HG03575 (cell line): Measurements from ENCODE around the gene KLF12.

Source experiments
- ATAC-seq: cut with Tn5 transposase; IDR thresholded peaks from one replicate; pipeline ENCODE4 v1.9.1; 2021; ENCODE audit not compliant: unreplicated experiment, insufficient number of reproducible peaks, low FRiP score; ENCODE audit errors: extremely low read depth

Gene KLF12

DNA sequence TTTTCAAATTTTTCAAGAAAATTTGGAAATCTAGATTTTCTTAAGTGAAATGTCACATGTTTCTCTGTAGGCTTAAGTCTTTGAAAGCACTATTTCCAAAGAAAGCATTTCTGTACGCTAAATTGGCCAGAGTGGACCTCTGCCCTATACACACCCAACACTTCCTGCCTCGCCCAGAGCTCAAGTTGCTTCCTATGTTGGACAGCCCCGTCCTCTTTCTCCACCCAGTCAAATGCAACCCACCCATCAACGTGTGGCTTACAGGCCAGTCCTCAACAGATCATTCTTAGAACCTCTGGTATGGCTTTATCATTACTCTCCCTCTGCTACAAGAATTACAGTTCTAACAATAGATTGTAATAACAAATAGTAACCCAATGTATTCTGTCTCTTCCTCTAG lies 24.2 kb downstream of the KLF12 start:
- no peak for ATAC-seq

DNA sequence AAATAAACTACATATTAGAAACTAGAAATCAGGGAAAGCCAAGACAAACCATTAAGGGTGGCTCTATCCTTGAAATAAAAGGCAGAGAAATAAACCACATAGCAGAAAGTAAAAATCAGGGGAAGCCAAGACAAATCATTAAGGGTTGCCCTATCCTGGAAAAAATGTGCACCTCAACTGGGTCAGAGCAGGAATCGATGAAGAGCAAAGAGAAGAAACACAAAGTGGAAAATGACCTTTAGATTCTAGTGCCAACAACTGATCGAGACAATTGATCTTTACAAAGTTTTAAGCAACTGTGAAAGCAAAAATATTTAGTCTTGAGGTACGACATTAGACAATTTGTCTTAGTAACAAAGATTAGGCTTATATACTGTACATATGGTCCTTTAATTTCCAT lies 26.6 kb downstream of the KLF12 start:
- ATAC-seq: no peak

DNA sequence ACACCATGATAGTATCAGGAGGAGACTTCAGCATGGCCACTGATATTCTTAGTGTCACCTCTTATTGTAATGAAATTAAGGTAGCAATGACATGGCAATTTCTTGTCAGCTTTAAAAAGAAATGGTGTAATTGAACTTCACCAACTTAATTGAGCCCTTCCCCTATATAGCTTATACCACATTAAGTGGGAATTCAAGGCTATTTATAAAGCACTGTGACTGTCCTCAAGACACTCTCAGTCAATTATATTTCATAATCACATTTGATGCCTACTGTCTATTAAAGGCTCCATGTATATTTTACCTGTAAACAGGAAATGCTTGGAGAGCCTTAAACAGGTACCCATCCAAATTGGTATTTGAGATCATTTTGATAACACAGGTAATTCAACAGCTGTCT lies 28.3 kb downstream of the KLF12 start:
- ATAC-seq: no peak

DNA sequence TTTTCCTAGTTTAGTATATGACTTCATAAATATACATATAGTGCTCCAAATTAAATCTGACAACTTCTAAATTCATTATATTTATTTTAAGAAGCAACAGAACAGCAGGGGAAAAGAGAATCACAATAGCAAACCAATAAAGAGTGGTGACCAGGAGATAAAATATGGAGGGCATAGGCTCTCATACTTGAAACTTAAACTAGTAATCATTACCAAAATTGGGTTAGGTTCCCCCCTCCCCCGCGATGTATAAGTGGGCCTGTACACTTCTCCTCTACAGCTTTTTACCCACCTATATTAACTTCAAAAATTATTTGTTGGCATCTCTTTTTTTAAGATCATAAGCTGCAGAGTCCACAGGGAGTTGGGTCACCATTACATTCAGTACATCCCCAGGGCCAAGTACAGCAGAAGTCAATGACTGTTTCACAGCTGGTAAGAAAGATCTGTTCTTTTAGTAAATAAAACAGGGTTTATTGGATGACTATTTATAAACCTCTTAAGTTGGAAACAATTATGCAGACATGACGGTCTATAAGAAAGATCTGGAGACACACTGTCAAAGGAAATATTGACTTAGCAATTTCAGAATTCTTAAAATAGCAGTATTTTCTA lies 29.4 kb downstream of the KLF12 start:
- ATAC-seq: no peak

DNA sequence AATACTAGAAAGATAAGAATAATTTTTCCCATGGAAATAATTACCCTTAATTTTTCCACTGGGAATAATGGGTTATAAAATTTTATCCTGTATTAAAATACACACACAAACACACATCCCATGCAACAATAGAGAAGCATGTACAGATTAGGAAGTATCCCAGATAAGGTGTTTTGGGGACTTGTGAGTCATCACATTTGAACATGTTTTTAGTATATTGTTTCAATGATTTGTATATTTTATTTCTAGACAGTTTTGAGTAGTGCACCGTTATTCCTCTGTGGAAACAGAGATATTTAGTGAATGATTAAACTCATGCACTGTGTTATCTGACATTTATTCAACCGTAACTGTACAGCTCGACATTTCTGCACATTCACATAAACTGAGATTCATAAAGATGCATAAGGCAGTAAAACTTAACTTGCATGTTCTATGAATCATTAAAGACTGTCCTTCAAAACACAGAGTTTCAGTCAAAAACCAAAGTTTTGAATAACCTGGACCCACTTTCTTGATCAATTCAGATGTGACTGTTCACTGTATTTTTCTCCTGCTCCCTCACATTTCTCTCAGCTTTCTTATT lies 30.1 kb downstream of the KLF12 start:
- ATAC-seq: no peak

DNA sequence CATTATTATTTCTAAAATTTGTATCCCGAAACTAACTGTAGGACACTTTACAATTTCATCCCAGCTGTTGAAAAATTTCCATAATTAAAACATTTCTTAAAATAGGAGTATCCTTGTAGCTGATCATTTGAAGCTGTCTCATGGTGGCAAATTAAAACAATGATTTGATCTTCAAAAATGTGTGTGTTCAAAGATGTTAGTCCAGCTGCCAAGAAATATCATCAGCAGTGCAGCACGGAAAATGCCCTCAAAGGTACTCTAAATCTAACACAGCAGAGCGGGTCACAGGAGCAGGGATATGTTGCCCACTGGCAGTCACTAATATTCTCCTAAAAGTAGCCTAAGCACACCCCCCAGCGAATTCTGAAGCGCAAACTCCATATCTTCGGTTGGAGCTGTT lies 31.0 kb downstream of the KLF12 start:
- no peak for ATAC-seq

DNA sequence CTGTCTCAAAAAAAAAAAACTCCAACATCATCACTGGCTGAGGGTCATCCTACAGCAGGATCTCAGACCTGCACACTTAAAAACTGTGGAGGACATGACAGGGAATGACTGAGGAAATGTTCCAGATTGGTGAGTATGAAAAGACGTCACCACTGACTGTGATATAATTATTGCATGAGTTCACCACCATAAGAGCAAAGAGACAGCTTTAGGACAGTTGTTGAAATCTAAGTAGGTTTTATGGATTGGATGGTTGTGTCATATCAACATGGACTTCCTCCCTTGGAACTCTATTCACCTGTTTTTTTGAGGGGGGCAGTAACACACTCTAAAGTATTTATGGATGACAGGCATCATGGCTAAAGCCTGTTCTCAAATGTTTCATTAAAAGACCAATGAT lies 31.5 kb downstream of the KLF12 start:
- no peak for ATAC-seq

GRCh38 chr13:74101436-74101835 lies 32.8 kb downstream of the KLF12 start:
- no peak for ATAC-seq

GRCh38 chr13:74098077-74098476 lies 36.1 kb downstream of the KLF12 start:
- ATAC-seq: no peak

DNA sequence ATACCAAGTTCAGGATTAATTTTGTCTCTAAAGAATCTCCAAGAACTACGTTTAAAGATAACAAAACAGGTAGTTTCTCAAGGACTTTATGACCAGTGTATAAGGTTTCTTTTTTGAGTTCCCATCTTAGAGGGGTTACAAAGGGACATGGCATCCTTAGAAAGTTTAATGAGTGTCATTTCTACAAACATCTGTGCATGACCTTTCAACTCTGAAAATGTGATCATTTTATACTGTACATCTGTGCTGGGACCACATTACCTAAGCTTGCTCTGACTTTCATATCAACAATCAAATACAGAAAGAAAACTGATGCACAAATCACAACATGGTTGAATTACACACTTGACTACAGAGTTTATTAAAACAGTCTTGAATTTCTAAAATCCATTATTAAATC lies 37.1 kb downstream of the KLF12 start:
- ATAC-seq: no peak

DNA sequence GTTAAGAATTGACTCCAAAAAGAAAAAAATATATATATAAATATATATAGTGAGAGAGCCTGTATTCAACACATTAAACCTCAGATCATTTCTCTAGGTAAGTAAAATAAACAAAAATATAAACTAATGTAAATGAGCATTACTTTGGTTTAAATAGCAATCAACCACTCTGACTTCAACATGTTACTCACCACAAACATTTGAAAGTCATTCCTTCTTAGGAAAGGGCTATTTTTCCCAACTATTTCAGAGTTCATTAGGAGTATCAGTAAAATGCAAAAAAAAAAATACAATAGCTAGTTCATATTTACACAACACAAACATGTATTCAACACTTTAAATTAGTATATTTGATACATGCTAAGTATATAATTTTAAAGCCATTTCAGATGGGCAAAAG lies 40.5 kb downstream of the KLF12 start:
- no peak for ATAC-seq

DNA sequence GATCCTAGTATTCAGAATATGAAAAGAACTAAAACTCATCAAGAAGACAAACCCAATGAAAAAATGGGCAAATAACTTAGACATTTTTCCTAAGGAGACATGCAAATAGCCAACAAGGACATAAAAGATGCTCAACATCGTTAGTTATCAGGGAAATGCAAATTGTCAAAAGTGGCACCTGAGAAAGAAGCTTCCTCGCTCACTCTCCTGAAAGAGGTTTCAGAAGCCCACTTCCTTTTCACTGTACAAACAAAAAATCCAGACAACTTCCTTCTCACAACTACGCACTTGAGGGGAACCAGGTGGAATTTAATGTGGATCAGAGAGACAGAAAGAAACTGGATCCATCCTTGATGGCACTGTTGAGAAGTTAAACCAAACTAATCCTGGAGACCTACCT lies 41.5 kb downstream of the KLF12 start:
- no peak for ATAC-seq

GRCh38 chr13:74090869-74091605 lies 43.2 kb downstream of the KLF12 start:
- no peak for ATAC-seq

GRCh38 chr13:74090397-74090796 lies 43.8 kb downstream of the KLF12 start:
- ATAC-seq: no peak

GRCh38 chr13:74087357-74087756 lies 46.8 kb downstream of the KLF12 start:
- ATAC-seq: no peak
